ENCODE data around the gene SSTR1.
A peak's percentile ranks its signal among the peaks of the same experiment; 100 is the strongest.

- no peak for TF ChIP-seq POLR2A (IDR thresholded peaks at IDR 0.05)
- peak in 1 of 5 experiments; percentile 4 for TF ChIP-seq CTCF (IDR thresholded peaks at IDR 0.05)
- peak in 1 of 2 donors; percentile 36 for TF ChIP-seq EP300 (IDR thresholded peaks at IDR 0.05)
These were observed 48.2 kb downstream of the SSTR1 start, which contains the start of gene CLEC14A for GRCh38 chr14:38255673-38256532.

All from tibial nerve (tissue), 4 donors.